HCT116 (cell line): ENCODE data around the gene TEX22. TPM values are rescaled to one million over a fixed set of nuclear protein-coding genes. Genes with fewer than 3 reads are reported as not detected.

Experiments used
- ATAC-seq: fragments of 200-7000 bp; cut with Tn5 transposase; 2 replicates; pipeline ENCODE4 v1.9.1; 2020; ENCODE audit warnings: mild to moderate bottlenecking, moderate library complexity
- BruUV-seq: library from RNA; stranded (reverse); fragments of 400-500 nt; replicated peaks from 2 replicates; lab custom pipeline; 2021; lab: Mats Ljungman, UMichigan
- CTCF ChIA-PET: fragments of 300-600 bp; sonication (Branson Sonifier 250); formaldehyde crosslinking; loops from one replicate; lab custom pipeline; 2021; ENCODE audit warnings: antibody characterized with exemption; lab: Charles Lee
- POLR2A ChIA-PET: fragments of 300-600, 350-600 bp; sonication (Branson Sonifier 250); formaldehyde crosslinking; loops from one replicate; lab custom pipeline; 2021; ENCODE audit warnings: antibody characterized with exemption; lab: Charles Lee
- RAD21 ChIA-PET, 2 experiments: fragments of 300-600 bp; sonication (Branson Sonifier 250); formaldehyde crosslinking; loops; one replicate each; lab custom pipeline; 2023; ENCODE audit warnings: low total read pairs in 2 of 2; ENCODE audit not compliant: uncharacterized antibody in 2 of 2, unreplicated experiment in 2 of 2, low non-redundant PET in 1 of 2; lab: Charles Lee
- DNase-seq: peaks from one replicate; pipeline ENCODE4 v3.0.0-alpha.2; 2010; ENCODE audit warnings: low read depth, low spot score
- H2AFZ ChIP-seq: fragments of 200-600 bp; shearing (Covaris generic), sonication (generic); 2 replicates; pipeline ENCODE4 v1.6.1; 2017; ENCODE audit warnings: low read depth, mixed run types, mixed read lengths, antibody characterized with exemption, low read length; ENCODE audit not compliant: poor library complexity, severe bottlenecking
- H3K27ac ChIP-seq: 2 replicates; pipeline ENCODE4 v1.5.1; 2012; ENCODE audit warnings: low read depth, low read length
- H3K27me3 ChIP-seq: fragments of 200-600 bp; sonication (generic); 2 replicates; pipeline ENCODE4 v1.6.1; 2016; ENCODE audit warnings: mixed run types, low read length, mixed read lengths; ENCODE audit not compliant: insufficient read depth
- H3K36me3 ChIP-seq, 2 experiments: fragments of 200-500 bp in 1 of 2; fragments of 200-600 bp in 1 of 2; sonication (Bioruptor generic) in 1 of 2; sonication (generic) in 1 of 2; 2 replicates each; pipeline versions ENCODE4 v1.5.1 to v1.6.1; 2014 to 2016; ENCODE audit warnings: low read length in 2 of 2, inconsistent platforms in 1 of 2, mixed read lengths in 1 of 2, mixed run types in 1 of 2; ENCODE audit not compliant: insufficient read depth in 2 of 2, control insufficient read depth in 1 of 2
- H3K4me1 ChIP-seq, 2 experiments: fragments of 200-600 bp in 1 of 2; sonication (generic) in 1 of 2; 2 replicates each; pipeline versions ENCODE4 v1.5.1 to v1.6.1; 2012 to 2017; ENCODE audit warnings: low read length in 2 of 2, inconsistent platforms in 1 of 2, mild to moderate bottlenecking in 1 of 2, mixed read lengths in 1 of 2, mixed run types in 1 of 2, moderate library complexity in 1 of 2; ENCODE audit not compliant: insufficient read depth in 2 of 2, control insufficient read depth in 1 of 2
- H3K4me2 ChIP-seq: fragments of 200-600 bp; sonication (generic); 2 replicates; pipeline ENCODE4 v1.6.1; 2017; ENCODE audit warnings: mixed run types, low read length, mixed read lengths
- H3K4me3 ChIP-seq, 2 experiments: fragments of 200-600 bp in 1 of 2; sonication (generic) in 1 of 2; replicated peaks in 1 of 2; 2 replicates each; pipeline ENCODE4 v1.5.1; 2011 to 2016; ENCODE audit warnings: low read length in 2 of 2, control low read depth in 1 of 2, low read depth in 1 of 2, mild to moderate bottlenecking in 1 of 2, mixed read lengths in 1 of 2, mixed run types in 1 of 2
- H3K79me2 ChIP-seq: fragments of 200-600 bp; sonication (generic); 2 replicates; pipeline ENCODE4 v1.6.1; 2017; ENCODE audit warnings: mild to moderate bottlenecking, mixed run types, low read length, moderate library complexity, mixed read lengths; ENCODE audit not compliant: insufficient read depth
- H3K9ac ChIP-seq: fragments of 200-600 bp; sonication (generic); 2 replicates; pipeline ENCODE4 v1.6.1; 2016; ENCODE audit warnings: low read length, mixed read lengths
- H3K9me2 ChIP-seq: fragments of 200-600 bp; sonication (generic), shearing (Covaris generic); 2 replicates; pipeline ENCODE4 v1.6.1; 2017; ENCODE audit warnings: mixed run types, mild to moderate bottlenecking, moderate library complexity; ENCODE audit not compliant: insufficient read depth
- H3K9me3 ChIP-seq, 2 experiments: fragments of 200-500 bp in 1 of 2; fragments of 200-600 bp in 1 of 2; sonication (Bioruptor generic) in 1 of 2; sonication (generic) in 1 of 2; 2 replicates each; pipeline ENCODE4 v1.6.1; 2014 to 2017; ENCODE audit warnings: low read length in 2 of 2, mixed read lengths in 2 of 2, inconsistent platforms in 1 of 2, low read depth in 1 of 2, mild to moderate bottlenecking in 1 of 2, mixed run types in 1 of 2, moderate library complexity in 1 of 2; ENCODE audit not compliant: control insufficient read depth in 1 of 2, insufficient read depth in 1 of 2
- H4K20me1 ChIP-seq: fragments of 200-600 bp; sonication (generic), shearing (Covaris generic); 2 replicates; pipeline ENCODE4 v1.6.1; 2017; ENCODE audit warnings: mixed run types, mild to moderate bottlenecking, moderate library complexity; ENCODE audit not compliant: insufficient read depth
- EGR1 ChIP-seq: IDR thresholded peaks from 2 replicates; pipeline ENCODE4 v1.6.1; 2012; ENCODE audit warnings: low read depth
- EZH2phosphoT487 ChIP-seq: fragments of 200-600 bp; IDR thresholded peaks from 2 replicates; pipeline ENCODE4 v1.6.1; 2018; ENCODE audit warnings: antibody characterized with exemption, borderline replicate concordance
- POLR2A ChIP-seq: IDR thresholded peaks from 2 replicates; pipeline ENCODE4 v1.7.0; 2011; ENCODE audit warnings: borderline replicate concordance; ENCODE audit not compliant: insufficient read depth, insufficient read length; ENCODE audit errors: extremely low read depth
- RAD21 ChIP-seq: IDR thresholded peaks from 2 replicates; pipeline ENCODE4 v1.6.1; 2012; ENCODE audit warnings: low read depth, mild to moderate bottlenecking
- SIN3A ChIP-seq: IDR thresholded peaks from 2 replicates; pipeline ENCODE4 v1.6.1; 2012; ENCODE audit warnings: low read depth
- SRF ChIP-seq: IDR thresholded peaks from 2 replicates; pipeline ENCODE4 v1.6.1; 2012; ENCODE audit warnings: low read depth
- TCF7L2 ChIP-seq: IDR thresholded peaks from 2 replicates; pipeline ENCODE4 v1.7.0; 2011; ENCODE audit warnings: borderline replicate concordance, inconsistent platforms; ENCODE audit not compliant: insufficient read depth, insufficient read length; ENCODE audit errors: extremely low read depth
- ZNF274 ChIP-seq: fragments of 200-500 bp; sonication (Bioruptor generic); IDR thresholded peaks from 2 replicates; pipeline ENCODE4 v1.6.1; 2014; ENCODE audit warnings: mild to moderate bottlenecking, low read depth, low read length, inconsistent platforms
- intact Hi-C: fragments of 100-400 bp; cut with micrococcal nuclease; formaldehyde crosslinking; loops from 2 replicates; pipeline ENCODE4 v1.10.0; 2022
- total RNA-seq: library from RNA; stranded (reverse); gene quantifications from one replicate; pipeline ENCODE4 v1.2.1, GENCODE V29; 2021; ENCODE audit not compliant: unreplicated experiment
- TF ChIP-seq, protein P1 (sequence below): IDR thresholded peaks from 2 replicates; pipeline ENCODE4 v1.6.1; 2012

The TEX22 gene
- total RNA-seq, 1 experiment from 2014 or later, result 3.8 TPM

DNA sequence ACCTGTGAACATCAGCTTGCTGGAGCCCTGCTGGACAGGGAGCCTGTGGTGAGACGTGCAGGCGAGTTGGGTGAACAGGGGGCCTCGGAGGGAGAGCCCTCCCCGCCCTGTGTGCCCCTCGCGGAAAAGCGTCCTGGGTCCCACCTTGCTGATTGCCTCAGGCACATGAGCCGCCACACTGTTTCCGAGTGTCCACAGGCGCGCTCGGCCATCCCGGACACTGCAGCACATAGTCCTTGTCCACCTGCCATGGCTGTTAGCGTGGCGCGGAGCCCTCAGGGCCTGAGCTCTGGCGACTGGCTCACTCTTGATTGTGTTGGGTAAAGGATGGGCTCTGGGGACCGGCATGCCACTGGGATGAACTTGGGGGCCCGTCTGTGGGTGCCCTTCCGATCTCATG lies 43.8 kb upstream of the TEX22 start:
- Histone ChIP-seq H3K4me3 (no peak overlapping the region), H3K27me3 (no peaks in the 10 kb centered on the region), H3K9ac (no peak overlapping the region), H3K27ac (no peak overlapping the region), H3K4me1 (peaks cover 4 to 5% of the 10 kb centered on the region in 2 experiments; a peak in 2 of 4 replicates), H3K36me3 (no peaks in the 10 kb centered on the region; a peak in 1 of 4 replicates), H3K9me3 (no peaks in the 10 kb centered on the region), H2AFZ (no peak overlapping the region), H4K20me1 (no peaks in the 10 kb centered on the region), H3K9me2 (no peaks in the 10 kb centered on the region), H3K79me2 (no peaks in the 10 kb centered on the region), H3K4me2 (no peak overlapping the region)
- no peak for ATAC-seq
- CTCF ChIA-PET, result no interaction called here
- BruUV-seq, result no TSS peak
- no peak for TF ChIP-seq EZH2phosphoT487
- TF ChIP-seq EGR1, result no peak
- TF ChIP-seq SIN3A, result no peak
- TF ChIP-seq RAD21, result no peak
- TF ChIP-seq SRF, result no peak
- POLR2A ChIA-PET, result no interaction called here
- RAD21 ChIA-PET, result no interaction called here
- DNase-seq, result no peak
- intact Hi-C loops, result no loop called here

DNA sequence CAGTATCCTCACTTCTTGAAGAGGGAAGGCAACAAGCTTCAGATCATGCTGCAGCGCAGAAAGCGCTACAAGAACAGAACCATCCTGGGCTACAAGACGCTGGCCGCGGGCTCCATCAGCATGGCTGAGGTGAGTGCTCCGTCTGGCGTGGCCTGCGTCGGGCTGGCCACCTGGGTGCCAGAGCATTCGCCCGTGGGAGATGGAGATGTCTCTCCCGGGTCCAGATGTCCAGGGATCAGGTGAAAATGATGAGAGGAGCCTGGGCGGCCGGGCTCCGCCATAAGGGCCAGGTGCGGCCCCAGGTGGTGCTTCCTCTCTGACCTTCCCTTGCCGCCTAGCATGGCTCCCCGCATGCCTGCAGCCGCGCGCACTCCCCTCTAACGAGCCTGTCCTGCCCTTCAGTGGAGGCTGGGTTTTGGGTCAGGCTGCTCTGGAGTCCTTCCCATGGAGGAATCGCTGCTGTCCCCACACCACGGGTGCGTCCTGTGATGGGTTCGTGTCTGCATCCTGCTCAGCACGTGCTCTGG lies 43.2 kb upstream of the TEX22 start:
- intact Hi-C loops, result no loop called here
- ATAC-seq, result no peak

More for the DNA sequence above, 43.2 kb upstream of the TEX22 start:
- Histone ChIP-seq H3K9me2 (no peaks in the 10 kb centered on the region), H2AFZ (no peak overlapping the region), H3K4me1 (peaks cover 4 to 5% of the 10 kb centered on the region in 2 experiments; a peak in 2 of 4 replicates), H4K20me1 (no peaks in the 10 kb centered on the region), H3K79me2 (no peaks in the 10 kb centered on the region), H3K9me3 (no peaks in the 10 kb centered on the region), H3K36me3 (no peaks in the 10 kb centered on the region; a peak in 1 of 4 replicates), H3K4me2 (no peak overlapping the region), H3K27ac (no peak overlapping the region), H3K4me3 (no peak overlapping the region), H3K9ac (no peak overlapping the region), H3K27me3 (no peaks in the 10 kb centered on the region)
- ChIA-PET RAD21 (no interaction called here), POLR2A (no interaction called here), CTCF (no interaction called here)
- no TSS peak for BruUV-seq
- no peak for DNase-seq
- no peak for TF ChIP-seq POLR2A
- no peak for TF ChIP-seq ZNF274
- TF ChIP-seq, protein P1, sequence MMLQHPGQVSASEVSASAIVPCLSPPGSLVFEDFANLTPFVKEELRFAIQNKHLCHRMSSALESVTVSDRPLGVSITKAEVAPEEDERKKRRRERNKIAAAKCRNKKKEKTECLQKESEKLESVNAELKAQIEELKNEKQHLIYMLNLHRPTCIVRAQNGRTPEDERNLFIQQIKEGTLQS, result no peak
- TF ChIP-seq EZH2phosphoT487, result no peak
- TF ChIP-seq TCF7L2, result no peak
